Measurements from ENCODE around the gene RAB8A. TPM values are rescaled to one million over a fixed set of nuclear protein-coding genes. Genes with fewer than 3 reads are reported as not detected.

Gene RAB8A
- polyA plus RNA-seq, 3 donors, result 109 to 124 (median 114) TPM

DNA sequence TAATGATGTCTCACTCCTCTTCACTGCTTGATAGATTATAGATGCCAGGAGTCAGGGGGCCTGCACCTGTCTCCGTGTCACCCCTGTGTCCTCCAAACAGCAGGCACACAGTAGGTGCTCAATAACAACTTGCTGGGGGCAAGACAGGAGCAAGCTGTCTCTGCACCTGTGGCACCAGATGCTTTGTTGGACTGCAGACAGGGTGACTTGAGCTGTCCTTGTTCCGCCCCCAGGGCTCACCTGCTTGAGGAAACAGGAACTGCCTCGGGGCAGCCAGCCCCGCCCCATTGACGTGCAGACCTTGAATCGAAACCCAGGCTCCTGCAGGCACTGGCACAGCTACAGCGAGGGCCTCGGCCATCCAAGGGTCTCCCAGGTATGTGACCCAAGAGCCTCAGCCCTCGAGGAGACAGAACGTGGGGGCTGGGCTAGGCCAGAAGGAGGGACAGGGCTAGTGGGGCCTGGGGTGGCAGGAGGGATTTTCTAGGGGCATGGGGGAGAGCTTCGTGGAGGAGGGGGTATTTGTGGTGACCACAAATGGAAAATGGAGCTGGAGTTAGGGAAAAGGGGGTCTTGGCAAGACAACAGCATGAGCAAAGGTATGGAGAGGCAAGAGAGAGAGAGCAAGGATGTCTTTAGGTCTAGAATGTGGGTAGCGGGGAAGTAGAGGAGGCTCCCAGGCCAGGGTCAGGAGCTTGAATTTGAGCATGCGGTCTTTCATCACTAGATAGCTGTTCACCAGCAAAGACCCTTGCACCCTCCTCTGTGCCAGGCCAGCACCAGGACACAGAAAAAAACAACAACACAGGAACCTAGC lies 31.9 kb downstream of the RAB8A start, which contains the start of gene HSH2D:
Gene HSH2D, plus strand, starts transcription at position 287 of the 817 bp plus-strand sequence. CDS start 5,066 bp downstream, outside the sequence.
- Histone ChIP-seq H3K27ac (ENCODE audit: low read depth in 1 of 2, low read length in 2 of 2) (peak within 1 kb of the TSS; percentile 68 to 95), H3K4me1 (ENCODE audit: control insufficient read depth in 1 of 2, insufficient read depth in 2 of 2, low read length in 2 of 2) (peaks cover 90 to 98% of the 10 kb centered on the region in 2 donors), H3K36me3 (replicated peaks in 1 of 2; ENCODE audit: control insufficient read depth in 1 of 2, insufficient read depth in 2 of 2, low read length in 2 of 2) (no peaks in the 10 kb centered on the region), H2AFZ (ENCODE audit: insufficient read depth, low read depth, low read length, poor library complexity, severe bottlenecking) (peak within 1 kb of the TSS; percentile 56), H4K20me1 (ENCODE audit: insufficient read depth, low read length) (no peaks in the 10 kb centered on the region), H3K27me3 (ENCODE audit: control insufficient read depth in 2 of 2, insufficient read depth in 2 of 2, low read length in 2 of 2) (no peaks in the 10 kb centered on the region), H3K9ac (ENCODE audit: insufficient read depth, low read length, poor library complexity, severe bottlenecking) (peak within 1 kb of the TSS; percentile 73), H3K4me2 (replicated peaks; ENCODE audit: extremely low read depth, low read length, poor library complexity, severe bottlenecking) (peak within 1 kb of the TSS; percentile 80), H3K4me3 (replicated peaks in 1 of 3; ENCODE audit: low read depth in 2 of 3, low read length in 3 of 3) (peak within 1 kb of the TSS; percentile 37 to 81 (median 47)), H3K9me3 (replicated peaks in 1 of 2; ENCODE audit: control insufficient read depth in 1 of 2, insufficient read depth in 1 of 2, low read length in 2 of 2) (peaks cover 0 to 4% of the 10 kb centered on the region in 2 donors), H3K79me2 (ENCODE audit: insufficient read depth, low read length) (peaks cover 95% of the 10 kb centered on the region)
- peak; percentile 73 to 78 (median 73) for DNase-seq
- H3K4me3 Mint-ChIP-seq, result peak within 1 kb of the TSS; percentile 87 to 98
- peak within 1 kb of the TSS; percentile 97 to 99 (median 99) for H3K27ac Mint-ChIP-seq
- WGBS (ENCODE audit: insufficient coverage), result 2% methylated on average over 12 of the region's 13 CpGs
- peaks cover 84% of the 10 kb centered on the region for H3K4me1 Mint-ChIP-seq
- peaks cover 0 to 3% (median 0%) of the 10 kb centered on the region in 3 donors for H3K27me3 Mint-ChIP-seq (ENCODE audit: low read depth in 3 of 3)
- peaks cover 5 to 15% (median 8%) of the 10 kb centered on the region in 7 donors for H3K9me3 Mint-ChIP-seq
- peaks cover 3 to 7% of the 10 kb centered on the region in 2 donors for H3K36me3 Mint-ChIP-seq
- TF ChIP-seq, protein P1, sequence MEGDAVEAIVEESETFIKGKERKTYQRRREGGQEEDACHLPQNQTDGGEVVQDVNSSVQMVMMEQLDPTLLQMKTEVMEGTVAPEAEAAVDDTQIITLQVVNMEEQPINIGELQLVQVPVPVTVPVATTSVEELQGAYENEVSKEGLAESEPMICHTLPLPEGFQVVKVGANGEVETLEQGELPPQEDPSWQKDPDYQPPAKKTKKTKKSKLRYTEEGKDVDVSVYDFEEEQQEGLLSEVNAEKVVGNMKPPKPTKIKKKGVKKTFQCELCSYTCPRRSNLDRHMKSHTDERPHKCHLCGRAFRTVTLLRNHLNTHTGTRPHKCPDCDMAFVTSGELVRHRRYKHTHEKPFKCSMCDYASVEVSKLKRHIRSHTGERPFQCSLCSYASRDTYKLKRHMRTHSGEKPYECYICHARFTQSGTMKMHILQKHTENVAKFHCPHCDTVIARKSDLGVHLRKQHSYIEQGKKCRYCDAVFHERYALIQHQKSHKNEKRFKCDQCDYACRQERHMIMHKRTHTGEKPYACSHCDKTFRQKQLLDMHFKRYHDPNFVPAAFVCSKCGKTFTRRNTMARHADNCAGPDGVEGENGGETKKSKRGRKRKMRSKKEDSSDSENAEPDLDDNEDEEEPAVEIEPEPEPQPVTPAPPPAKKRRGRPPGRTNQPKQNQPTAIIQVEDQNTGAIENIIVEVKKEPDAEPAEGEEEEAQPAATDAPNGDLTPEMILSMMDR (IDR thresholded peaks at IDR 0.05), result no peak
- intact Hi-C loops (cut with micrococcal nuclease), result no loop called here

DNA sequence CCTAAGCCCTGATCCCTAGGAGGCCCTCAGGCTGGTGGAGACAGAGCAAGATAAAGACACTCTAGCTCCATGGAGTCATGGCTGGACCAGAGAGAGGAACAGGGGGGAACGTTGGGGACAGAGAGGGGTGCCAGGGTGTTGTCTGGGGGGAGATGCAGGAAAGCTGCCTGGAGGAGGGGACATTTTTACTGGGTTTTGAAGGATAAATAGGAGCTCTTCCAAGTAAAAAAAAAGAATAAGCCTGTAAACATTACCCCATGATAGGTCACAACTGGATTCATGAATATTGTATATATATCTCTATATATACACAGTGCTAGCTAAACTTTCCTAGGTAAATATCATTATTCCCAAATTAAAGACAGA lies 32.5 kb downstream of the RAB8A start:
- H2AFZ ChIP-seq (ENCODE audit: insufficient read depth, low read depth, low read length, poor library complexity, severe bottlenecking), result peak overlapping the region; percentile 56
- Mint-ChIP-seq H3K27me3 (ENCODE audit: low read depth in 3 of 3) (peaks cover 0 to 3% (median 0%) of the 10 kb centered on the region in 3 donors), H3K36me3 (peaks cover 5 to 13% of the 10 kb centered on the region in 2 donors), H3K4me1 (peaks cover 84% of the 10 kb centered on the region), H3K9me3 (peaks cover 5 to 15% (median 8%) of the 10 kb centered on the region in 7 donors), H3K4me3 (peak overlapping the region; percentile 87 to 98), H3K27ac (peak overlapping the region; percentile 97 to 99 (median 99))
- no peaks in the 10 kb centered on the region for H3K36me3 ChIP-seq (replicated peaks in 1 of 2; ENCODE audit: control insufficient read depth in 1 of 2, insufficient read depth in 2 of 2, low read length in 2 of 2)
- H3K79me2 ChIP-seq (ENCODE audit: insufficient read depth, low read length), result peaks cover 92% of the 10 kb centered on the region
- intact Hi-C loops (cut with micrococcal nuclease), result no loop called here
- H3K9me3 ChIP-seq (replicated peaks in 1 of 2; ENCODE audit: control insufficient read depth in 1 of 2, insufficient read depth in 1 of 2, low read length in 2 of 2), result peaks cover 0 to 4% of the 10 kb centered on the region in 2 donors
- H3K4me3 ChIP-seq (replicated peaks in 1 of 3; ENCODE audit: low read depth in 2 of 3, low read length in 3 of 3), result peak overlapping the region; percentile 37 to 81 (median 47)
- peak overlapping the region; percentile 68 to 95 for H3K27ac ChIP-seq (ENCODE audit: low read depth in 1 of 2, low read length in 2 of 2)
- H3K4me1 ChIP-seq (ENCODE audit: control insufficient read depth in 1 of 2, insufficient read depth in 2 of 2, low read length in 2 of 2), result peaks cover 95 to 98% of the 10 kb centered on the region in 2 donors
- peak overlapping the region; percentile 73 for H3K9ac ChIP-seq (ENCODE audit: insufficient read depth, low read length, poor library complexity, severe bottlenecking)
- 0% methylated on average over 1 of the region's 1 CpG for WGBS (ENCODE audit: insufficient coverage)
- peak overlapping the region; percentile 80 for H3K4me2 ChIP-seq (replicated peaks; ENCODE audit: extremely low read depth, low read length, poor library complexity, severe bottlenecking)
- TF ChIP-seq, protein P1 (IDR thresholded peaks at IDR 0.05), result no peak
- DNase-seq, result no peak
- no peaks in the 10 kb centered on the region for H3K27me3 ChIP-seq (ENCODE audit: control insufficient read depth in 2 of 2, insufficient read depth in 2 of 2, low read length in 2 of 2)
- no peaks in the 10 kb centered on the region for H4K20me1 ChIP-seq (ENCODE audit: insufficient read depth, low read length)
